MM.1S (cell line): ENCODE measurements around the gene PRCC.

Experiments
- CTCF ChIP-seq: fragments of 300-600 bp; sonication (generic); IDR thresholded peaks from 2 replicates; pipeline ENCODE4 v1.5.1; 2016; ENCODE audit warnings: antibody characterized with exemption, low read length, mixed read lengths
- EZH2 ChIP-seq: fragments of 300-600 bp; sonication (generic); optimal IDR thresholded peaks from 2 replicates; pipeline ENCODE3; 2017; ENCODE audit warnings: low read depth, mild to moderate bottlenecking, antibody characterized with exemption, low read length, mixed read lengths
- EZH2phosphoT487 ChIP-seq: fragments of 300-600 bp; sonication (generic); IDR thresholded peaks from 2 replicates; pipeline ENCODE4 v1.6.1; 2018; ENCODE audit warnings: antibody characterized with exemption, low read length

- TF ChIP-seq EZH2 (no peak), CTCF (no peak), EZH2phosphoT487 (no peak)
Measured at GRCh38 chr1:156849151-156849496, 81.8 kb downstream of the PRCC start.
